GM11168 (cell line): Measurements from ENCODE around the gene UBE2I.
"Not testable (repeated sequence)": the region's sequence is repeated elsewhere in the genome, so short reads cannot be mapped to it uniquely, and the experiment has no call there.

Experiments
- in situ Hi-C: fragments of 300-500 bp; cut with MboI; formaldehyde crosslinking; loops from one replicate; pipeline ENCODE4 v1.12.0; 2022; ENCODE audit warnings: low sequenced_read_pairs; ENCODE audit not compliant: unreplicated experiment

Gene UBE2I

DNA sequence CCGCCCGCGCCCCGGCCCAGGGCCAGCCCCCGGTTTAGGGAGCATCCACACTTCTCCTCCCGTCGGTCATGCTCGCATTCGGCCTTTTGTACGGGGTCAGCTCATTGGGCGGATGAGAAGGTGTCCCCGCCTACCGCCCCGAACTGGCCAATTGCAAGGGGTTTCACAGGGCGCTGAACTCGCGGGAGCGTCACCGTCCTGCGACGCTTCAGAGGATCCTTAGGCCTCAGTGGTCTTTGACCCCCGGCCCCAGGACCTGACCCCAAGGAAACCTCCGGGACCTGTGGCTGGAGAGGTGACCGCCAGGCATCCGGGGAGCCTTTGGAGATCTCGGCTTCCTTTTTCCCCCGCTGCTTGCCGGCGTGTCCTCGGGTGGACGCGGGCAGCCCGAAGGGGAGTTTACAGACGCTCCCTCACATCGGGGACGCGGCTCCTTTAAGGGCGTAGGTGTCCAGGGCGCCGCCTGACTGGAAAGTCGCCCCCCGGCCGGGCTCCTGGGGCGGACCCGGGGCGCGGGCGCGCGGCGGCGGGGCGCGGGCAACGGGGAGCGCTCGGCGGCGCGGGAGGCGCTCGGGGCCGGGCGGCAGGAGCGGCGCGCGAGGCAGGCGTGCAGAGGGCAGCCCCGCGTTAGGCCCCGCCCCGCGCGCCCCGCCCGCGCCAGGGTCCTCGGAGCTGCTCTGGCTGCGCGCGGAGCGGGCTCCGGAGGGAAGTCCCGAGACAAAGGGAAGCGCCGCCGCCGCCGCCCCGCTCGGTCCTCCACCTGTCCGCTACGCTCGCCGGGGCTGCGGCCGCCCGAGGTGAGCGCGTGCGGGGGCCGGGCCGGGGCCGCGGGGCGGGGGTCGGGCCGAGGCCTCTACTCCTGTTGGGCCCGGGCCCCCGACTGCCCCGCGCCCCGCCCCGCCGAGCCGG, at the start of gene UBE2I:
TSS of gene UBE2I (plus strand) at position 660 of the 909 bp plus-strand sequence. CDS start 4,395 bp downstream, outside the sequence.
- in situ Hi-C loops: no loop called here

DNA sequence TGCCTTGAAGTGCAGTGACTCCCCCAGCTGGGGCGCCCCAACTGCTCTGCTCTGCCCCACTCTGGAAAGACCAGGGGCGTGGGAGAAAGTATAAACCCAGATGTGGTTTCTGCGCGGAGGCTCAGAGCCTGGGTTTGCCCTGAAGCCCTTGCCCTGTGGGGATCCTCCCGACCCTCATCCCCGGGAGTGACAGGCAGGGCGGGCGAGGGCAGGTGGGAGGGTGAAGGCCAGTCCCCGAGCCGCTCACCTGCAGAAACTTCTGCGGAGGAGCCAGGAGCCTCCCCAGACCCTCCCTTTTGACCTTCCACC, 49.7 kb upstream of the UBE2I start:
- in situ Hi-C loops: no loop called here

DNA sequence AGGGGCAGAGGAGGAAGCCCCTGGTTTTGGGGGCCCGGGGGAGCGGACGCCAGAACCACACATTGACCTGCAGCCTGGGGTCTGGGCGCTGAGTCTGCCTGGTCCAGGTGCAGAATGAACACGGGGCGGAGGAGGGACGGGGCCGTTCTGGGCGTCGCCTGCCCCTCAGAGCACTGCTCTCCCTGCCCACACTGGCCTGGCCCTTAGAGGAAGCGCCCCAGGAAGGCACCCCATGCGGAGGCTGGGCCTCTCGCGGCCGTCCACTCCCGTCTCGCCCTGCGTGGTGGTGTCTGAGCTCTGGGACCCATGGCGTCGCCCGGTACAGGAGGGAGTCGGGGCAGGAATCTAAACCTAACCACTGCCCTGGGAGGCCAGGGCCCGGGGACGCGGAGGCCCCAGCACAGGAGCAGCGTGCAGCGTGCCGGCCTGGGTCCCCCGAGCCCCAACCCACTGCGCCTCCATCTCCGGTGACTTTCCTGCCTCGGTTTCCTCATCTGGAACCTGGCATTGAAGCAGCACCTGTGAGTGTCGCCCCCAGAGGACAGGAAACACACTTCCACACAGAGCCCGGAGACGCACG, 49.2 kb upstream of the UBE2I start:
- in situ Hi-C loops: no loop called here

DNA sequence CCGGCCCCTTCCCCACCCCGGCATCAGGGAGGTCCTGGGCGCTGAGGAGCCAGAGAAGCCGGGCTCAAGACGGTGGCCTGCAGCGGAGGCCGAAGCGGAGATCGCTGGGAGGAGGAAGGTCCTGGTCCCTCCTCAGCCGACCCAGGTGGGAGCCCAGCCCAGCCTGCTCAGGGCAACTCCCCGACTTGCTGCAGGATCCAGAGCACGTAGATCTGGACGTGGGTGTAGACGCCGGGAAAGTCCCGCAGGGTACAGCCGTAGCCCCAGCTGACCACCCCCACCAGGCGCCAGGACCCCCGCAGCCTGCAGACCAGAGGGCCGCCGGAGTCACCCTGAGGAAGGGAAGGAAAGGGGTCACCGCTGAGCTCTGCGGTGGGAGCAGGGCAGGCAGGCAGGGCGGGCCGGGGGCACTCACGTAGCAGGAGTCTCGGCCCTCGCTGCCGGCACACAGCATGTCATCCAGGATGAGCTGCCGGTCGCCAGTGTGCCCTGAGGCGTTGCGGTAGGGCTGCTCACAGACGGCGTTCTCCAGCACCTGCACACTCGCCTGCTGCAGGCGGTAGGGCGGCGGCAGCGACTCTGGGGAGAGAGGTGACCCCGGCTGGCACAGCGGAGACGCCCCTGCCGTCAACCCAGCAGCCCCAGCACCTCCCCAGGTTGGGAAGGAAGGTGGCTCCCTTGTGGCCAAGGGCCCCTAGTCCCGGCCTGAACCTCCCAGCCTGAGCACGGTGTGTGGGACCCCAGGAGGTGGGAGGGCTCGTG, 48.1 kb upstream of the UBE2I start:
- in situ Hi-C loops: no loop called here

DNA sequence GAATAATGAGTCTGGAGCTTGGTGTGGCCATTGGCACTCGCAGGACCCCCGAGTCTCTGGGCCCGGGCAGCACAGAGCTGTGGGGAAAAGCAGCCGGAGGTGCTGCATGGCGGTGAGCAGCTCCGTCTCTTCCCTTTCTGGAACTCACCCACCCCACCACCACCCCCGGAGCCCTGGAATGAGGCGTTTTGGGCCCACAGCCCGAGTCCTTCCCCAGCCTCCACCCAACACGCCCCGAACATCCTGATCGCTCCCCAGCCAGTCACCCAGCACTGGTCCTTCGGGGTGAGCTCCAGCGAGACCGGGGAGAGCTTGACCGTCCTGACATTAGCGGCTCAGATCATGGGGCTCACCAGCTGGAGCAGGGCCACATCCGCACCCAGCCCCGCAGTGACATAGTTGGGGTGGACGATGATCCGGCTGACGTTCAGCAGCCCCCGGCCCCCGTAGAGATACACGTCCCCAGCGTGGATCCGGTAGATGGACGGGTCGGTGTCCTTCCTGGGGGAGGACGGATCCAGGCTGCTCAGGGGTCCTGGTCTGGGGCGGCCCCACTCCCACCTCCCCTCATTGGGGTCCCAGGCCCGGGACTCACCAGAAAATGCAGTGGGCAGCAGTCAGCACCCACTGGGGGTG, 47.1 kb upstream of the UBE2I start:
- in situ Hi-C loops: no loop called here

DNA sequence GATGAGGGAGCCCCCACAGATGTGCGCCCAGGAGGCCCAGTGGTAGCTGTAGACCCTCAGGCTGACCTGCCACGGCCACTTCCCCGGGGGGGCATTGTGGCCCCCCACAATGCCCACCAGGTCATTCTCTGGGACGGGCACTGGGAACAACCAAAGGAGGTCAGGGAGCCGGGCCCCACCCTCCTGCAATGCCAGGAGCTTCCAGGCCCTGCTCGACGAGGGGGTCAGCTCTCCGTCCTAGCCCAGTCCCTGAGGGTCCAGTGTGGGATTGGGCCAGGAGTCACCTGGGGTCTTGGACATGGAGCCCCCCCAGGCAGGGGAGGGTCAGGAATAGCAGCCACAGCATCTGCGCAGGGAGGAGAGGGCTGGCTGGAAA, 46.6 kb upstream of the UBE2I start:
- in situ Hi-C loops: no loop called here

DNA sequence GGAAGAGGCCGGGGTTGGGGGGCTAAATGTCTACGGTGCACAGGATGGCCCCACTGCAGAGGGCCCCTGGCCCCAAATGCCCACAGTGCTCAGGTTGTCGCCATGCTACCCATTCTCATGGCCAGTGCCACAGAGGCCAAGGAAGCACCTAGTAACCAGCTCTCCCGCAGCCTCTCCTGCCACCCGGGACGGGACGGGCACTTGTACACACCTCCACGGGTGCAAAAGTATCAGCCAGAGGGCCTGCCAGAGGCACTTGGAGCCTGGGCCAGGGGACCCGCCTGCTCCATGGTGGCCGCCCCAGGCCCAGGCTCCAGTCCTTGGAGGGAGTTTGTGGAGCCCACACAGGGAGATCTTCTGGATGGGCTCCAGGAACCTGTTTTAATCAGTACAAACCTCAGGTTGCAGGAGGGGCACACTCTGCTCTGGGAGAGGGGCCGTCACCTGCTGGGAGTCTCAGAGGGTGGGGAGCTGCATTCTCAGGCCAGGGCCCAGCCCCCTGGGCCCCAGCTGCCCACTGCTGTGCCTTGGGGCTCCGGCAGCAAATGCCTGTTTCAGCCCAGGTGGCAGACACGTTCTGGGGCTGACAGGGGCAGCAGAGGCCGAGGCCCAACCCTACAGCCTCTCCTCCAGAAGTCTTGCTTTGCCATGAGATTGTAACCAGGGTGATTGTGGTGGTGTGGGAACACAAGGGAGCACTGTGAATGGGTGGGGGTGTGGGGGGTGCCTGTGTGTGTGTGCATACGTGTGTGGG, 45.7 kb upstream of the UBE2I start:
- in situ Hi-C loops: no loop called here

DNA sequence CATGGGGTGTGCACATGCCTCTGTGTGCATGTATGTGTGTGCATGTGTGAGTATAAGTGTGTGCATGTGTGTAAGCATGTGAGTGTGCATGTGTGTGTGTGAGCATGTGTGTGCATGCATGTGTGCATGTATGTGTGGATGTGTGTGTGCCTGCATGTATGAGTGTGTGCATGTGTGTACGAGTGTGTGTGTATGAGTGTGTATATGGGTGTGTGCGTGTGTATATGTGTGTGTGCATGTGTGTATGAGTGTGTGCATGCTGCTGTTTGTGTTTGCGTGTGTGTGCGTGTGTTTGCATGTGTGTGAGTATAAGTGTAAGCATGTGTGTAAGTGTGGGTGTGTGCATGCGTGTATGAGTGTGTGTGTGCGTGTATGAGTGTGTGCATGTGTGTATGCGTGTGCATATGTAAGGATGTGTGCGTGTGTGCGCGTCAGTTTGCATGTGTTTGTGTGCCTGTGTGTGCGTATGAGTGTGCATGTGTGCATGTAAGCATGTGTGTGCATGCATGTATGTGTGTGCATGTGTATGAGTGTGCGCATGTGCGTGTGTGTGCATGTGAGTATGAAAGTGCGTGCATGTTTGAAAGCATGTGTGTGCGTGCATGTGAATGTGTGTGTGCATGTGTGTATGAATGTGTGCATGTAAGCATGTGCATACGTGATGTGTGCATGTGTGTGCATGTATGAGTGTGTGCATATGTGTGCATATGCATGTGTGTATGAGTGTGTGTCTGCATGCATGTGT, 44.9 kb upstream of the UBE2I start:
- in situ Hi-C loops: no loop called here

DNA sequence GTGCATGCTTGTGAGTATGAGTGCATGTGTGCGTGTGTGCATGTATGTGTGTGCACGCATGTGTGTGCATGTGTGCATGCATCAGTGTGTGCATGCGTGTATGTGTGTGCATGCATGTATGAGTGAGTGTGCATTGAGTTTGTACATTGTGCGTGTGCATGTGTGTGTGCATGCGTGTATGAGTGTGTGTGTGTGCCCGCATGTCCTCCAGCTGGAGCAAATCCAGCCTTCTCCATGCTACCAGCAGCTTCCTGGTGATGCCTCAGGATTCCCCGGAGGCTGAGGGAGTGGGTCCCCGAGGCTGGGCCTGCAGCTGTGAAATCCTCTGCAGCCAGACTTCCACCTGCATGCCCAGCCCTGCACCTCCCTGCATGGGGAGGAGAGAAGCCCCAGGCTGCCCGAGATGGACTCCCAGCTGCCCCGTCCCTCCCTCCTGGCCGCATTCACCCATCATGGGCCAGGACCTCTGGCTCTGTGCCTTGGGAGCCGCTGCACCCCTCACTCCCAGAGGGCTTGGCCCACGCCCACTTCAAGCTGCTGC, 44.3 kb upstream of the UBE2I start:
- in situ Hi-C loops: no loop called here

DNA sequence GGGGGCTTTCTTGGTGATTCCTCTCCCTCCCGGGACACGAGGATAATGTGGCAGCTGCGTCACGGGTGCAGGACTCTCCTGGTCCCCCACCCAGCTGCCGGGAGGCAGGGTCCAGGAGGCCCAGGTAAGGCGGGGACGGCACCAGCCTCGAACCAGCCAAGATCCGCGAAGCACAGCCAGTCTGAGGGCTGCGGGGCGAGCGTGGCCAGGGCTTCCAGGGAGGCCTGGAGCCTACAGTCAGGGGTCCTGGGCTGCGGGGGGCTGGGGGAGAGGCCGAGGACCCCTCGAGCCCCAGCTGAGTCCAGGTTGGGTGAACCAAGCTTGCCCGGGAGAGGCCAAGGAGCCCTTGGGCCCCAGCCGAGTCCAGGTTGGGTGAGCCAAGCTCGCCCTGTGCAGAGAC, 43.6 kb upstream of the UBE2I start:
- in situ Hi-C loops: no loop called here

DNA sequence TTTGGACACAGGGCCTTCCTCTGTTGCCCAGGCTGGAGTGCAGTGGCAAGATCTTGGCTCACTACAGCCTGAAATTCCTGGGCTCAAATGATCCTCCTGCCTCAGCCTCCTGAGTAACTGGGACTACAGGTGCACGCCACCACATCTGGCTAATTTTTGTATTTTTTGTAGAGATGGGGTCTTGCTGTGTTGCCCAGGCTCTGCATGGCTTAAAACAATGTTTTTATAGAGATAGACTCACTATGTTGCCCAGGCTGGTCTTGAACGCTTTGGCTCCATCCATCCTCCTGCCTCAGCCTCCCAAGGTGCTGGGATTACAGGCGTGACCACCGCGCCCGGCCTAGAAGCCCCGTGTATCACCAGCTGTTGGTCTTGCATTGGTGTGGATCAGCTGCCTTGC, 40.0 kb upstream of the UBE2I start:
- in situ Hi-C loops: not testable (repeated sequence)

DNA sequence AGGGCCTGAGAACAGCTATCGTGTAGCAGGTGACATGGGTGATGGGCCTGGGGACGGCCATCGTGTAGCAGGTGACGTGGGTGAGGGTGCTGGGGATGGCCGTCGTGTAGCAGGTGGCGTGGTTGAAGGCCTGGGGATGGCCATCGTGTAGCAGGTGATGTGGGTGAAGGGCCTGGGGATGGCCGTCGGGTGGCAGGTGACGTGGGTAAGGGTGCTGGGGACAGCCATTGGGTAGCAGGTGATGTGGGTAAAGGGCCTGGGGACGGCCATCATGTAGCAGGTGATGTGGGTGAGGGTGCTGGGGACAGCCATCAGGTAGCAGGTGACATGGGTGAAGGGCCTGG, 38.1 kb upstream of the UBE2I start:
- in situ Hi-C loops: no loop called here

DNA sequence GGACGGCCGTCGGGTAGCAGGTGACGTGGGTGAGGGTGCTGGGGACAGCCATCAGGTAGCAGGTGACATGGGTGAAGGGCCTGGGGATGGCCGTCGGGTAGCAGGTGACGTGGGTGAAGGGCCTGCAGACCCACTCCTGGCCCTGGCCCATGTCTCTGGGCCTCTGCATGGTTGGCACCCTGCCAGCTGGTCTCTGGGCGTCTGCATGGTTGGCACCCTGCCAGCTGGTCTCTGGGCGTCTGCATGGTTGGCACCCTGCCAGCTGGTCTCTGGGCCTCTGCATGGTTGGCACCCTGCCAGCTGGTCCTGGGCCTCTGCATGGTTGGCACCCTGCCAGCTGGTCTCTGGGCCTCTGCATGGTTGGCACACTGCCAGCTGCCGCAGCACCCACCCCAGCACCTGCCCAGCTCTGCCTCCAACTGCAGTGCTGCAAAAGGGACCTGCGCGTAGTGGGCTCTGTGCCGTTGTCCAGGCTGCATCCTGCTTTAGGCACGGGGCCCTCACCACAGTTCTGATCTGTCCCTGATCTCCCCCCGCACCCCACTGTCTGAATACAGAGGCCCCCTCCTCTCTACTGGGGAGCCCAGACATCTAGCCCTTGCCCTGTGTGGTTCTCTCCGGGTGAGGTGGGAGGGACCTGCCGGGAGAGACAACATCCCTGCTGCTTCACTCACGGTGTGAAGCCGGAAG, 37.6 kb upstream of the UBE2I start:
- in situ Hi-C loops: not testable (repeated sequence)

DNA sequence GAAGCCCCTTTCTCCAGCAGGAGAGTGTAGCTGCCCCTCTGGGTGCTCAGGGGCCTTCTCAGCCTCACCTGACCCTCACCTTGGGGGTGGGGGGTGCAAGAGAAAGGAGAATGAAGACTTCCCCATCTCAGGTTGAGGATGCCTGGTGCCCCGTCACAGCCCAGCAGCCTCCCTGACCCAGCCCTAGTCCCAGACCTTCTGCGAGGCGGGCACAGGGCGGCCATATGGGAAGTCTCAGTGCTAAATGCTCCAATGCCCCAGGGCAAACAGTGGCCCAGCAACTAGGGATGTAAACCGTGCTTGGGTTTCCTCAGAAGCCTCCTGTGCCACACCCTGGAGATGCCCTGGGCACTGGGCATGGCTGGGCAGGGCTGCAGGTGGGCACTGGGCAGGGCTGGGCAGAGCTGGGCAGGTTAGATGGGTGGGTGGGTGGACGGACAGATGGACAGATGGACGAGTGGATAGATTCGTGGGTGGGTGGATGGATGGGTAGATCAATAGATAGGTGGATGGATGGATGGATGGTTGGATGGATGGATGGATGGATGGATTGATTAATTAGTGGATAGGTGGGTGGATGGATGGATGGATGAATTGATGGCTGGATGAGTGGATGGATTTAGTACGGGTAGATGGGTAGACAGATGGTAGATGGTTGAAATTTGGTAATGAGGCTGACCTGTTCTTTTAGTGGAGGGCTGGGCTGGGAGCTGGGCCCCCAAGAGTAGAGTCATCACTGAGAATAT, 36.8 kb upstream of the UBE2I start:
- in situ Hi-C loops: no loop called here

DNA sequence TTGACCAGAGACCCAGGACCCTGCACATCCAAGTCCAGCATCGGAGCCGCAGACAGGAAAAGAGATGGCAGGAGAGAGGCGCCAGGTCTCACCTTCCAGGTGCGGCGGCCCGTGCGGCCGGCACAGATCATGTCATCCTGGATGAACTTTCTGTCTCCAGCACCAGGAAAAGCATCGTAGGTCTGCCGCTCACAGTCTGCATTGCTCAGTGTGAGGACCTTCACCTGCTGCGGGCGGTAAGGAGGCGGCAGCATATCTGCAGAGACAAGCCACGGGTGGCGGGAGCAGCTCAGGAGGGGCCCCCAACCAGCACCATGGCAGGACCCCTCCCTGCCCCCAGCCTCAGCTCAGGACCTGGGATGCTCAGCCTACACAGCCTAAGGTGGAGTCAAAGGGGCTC, 35.6 kb upstream of the UBE2I start:
- in situ Hi-C loops: no loop called here

DNA sequence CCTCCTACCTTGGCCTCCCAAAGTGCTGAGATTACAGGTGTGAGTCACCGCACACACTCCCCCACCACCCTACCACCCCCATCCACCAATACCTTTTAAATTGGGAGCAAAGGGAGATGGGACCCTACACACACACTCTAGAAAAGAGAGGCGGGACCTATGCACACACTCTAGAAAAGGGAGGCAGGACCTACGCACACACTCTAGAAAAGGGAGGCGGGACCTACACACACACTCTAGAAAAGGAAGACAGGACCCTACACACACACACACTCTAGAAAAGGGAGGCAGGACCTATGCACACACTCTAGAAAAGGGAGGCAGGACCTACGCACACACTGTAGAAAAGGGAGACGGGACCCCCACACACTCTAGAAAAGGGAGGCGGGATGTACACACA, 34.7 kb upstream of the UBE2I start:
- in situ Hi-C loops: no loop called here

DNA sequence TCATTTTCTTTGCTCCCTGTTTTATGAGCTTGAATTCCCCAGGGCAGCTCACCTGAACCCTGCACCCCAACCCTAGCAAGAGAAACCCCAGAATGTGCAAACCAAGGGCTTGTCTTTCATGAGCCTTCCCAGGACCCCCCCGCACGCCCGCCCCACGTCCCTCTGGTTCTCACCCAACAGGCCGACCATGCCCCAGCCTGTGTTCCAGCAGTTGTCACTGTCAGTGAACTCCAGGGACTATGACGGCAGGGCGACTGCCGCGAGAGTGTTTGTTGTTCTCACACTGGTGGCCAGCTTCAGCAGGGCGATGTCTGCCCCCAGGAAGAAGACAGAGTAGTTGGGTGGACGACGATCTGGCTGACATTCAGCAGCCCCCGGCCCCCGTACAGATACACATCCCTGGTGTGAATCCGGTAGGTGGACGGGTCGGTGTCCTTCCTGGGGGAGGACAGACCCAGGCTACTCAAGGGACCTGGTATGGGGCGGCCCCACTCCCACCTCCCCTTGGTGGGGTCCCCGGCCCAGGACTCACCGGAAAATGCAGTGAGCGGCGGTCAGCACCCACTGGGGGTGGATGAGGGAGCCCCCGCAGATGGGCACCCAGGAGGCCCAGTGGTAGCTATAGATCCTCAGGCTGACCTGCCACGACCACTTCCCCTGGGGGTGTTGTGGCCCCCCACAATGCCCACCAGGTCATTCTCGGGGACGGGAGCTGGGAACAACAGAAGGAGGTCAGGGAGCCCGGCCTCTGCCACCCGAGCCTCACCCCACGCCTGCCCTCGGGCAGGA, 33.5 kb upstream of the UBE2I start:
- in situ Hi-C loops: no loop called here

DNA sequence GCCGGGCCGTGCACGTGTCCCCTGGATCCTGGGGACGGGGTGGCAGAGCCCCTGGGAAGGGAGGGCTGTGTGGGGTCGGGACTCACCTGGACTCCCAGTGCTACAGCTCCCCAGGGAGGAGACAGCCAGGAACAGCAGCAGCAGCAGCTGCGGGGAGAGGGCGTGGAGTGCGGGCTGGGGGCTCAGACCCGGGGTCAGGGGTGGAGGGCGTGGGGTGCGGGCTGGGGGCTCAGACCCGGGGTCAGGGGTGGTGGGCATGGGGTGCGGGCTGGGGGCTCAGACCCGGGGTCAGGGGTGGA, 32.9 kb upstream of the UBE2I start:
- in situ Hi-C loops: no loop called here
